CD4-positive, alpha-beta T cell (primary cell): ENCODE data around the gene CDKN3. TPM values are rescaled to one million over a fixed set of nuclear protein-coding genes. Genes with fewer than 3 reads are reported as not detected.

Experiments
- ATAC-seq: fragments of 200-7000 bp; cut with Tn5 transposase; one replicate; pipeline ENCODE4 v1.10.0; 2022; ENCODE audit warnings: mild to moderate bottlenecking; ENCODE audit not compliant: poor library complexity
- CTCF ChIA-PET: fragments of 350-600 bp; sonication (Branson Sonifier 250); formaldehyde crosslinking; loops from one replicate; lab custom pipeline; 2021; ENCODE audit warnings: antibody characterized with exemption, inconsistent platforms; lab: Charles Lee
- POLR2A ChIA-PET: fragments of 350-600 bp; sonication (Branson Sonifier 250); formaldehyde crosslinking; loops from one replicate; lab custom pipeline; 2021; ENCODE audit warnings: antibody characterized with exemption, inconsistent platforms; lab: Charles Lee
- DNase-seq, 14 experiments: peaks; one replicate each; pipeline ENCODE4 v3.0.0-alpha.2; 2013 to 2020; ENCODE audit warnings: mixed read lengths in 2 of 14
- H3K27ac ChIP-seq, 2 donors: one replicate each; pipeline versions ENCODE4 v1.5.1 to v1.7.0; 2013; ENCODE audit warnings: low read length in 2 of 2, low read depth in 1 of 2, mild to moderate bottlenecking in 1 of 2
- H3K27me3 ChIP-seq, 2 experiments: 1 replicate in 1 of 2; 2 replicates in 1 of 2; pipeline versions ENCODE4 v1.6.1 to v1.7.0; 2013; ENCODE audit warnings: low read length in 2 of 2, control low read depth in 1 of 2, mild to moderate bottlenecking in 1 of 2, moderate library complexity in 1 of 2; ENCODE audit not compliant: insufficient read depth in 2 of 2, control insufficient read depth in 1 of 2
- H3K36me3 ChIP-seq: one replicate; pipeline ENCODE4 v1.6.1; 2013; ENCODE audit warnings: low read length, control low read depth; ENCODE audit not compliant: insufficient read depth
- H3K4me1 ChIP-seq: one replicate; pipeline ENCODE4 v1.6.1; 2013; ENCODE audit warnings: low read length, control low read depth; ENCODE audit not compliant: insufficient read depth
- H3K4me3 ChIP-seq: one replicate; pipeline ENCODE4 v1.5.1; 2013; ENCODE audit warnings: mild to moderate bottlenecking, low read length, moderate library complexity
- H3K9me3 ChIP-seq, 2 experiments: 1 replicate in 1 of 2; 2 replicates in 1 of 2; pipeline versions ENCODE4 v1.6.1 to v1.7.0; 2013; ENCODE audit warnings: low read length in 2 of 2, mild to moderate bottlenecking in 2 of 2, control low read depth in 1 of 2, moderate library complexity in 1 of 2; ENCODE audit not compliant: control insufficient read depth in 1 of 2, insufficient read depth in 1 of 2
- H3K27ac Mint-ChIP-seq: one replicate; pipeline ENCODE4 v1.8.0; 2020; ENCODE audit warnings: mixed read lengths
- H3K27me3 Mint-ChIP-seq: one replicate; pipeline ENCODE4 v1.8.0; 2021; ENCODE audit warnings: mixed read lengths
- H3K36me3 Mint-ChIP-seq: one replicate; pipeline ENCODE4 v1.8.0; 2021; ENCODE audit warnings: low read depth, mixed read lengths
- H3K4me1 Mint-ChIP-seq: one replicate; pipeline ENCODE4 v1.8.0; 2021; ENCODE audit warnings: low read depth, mixed read lengths
- H3K4me3 Mint-ChIP-seq: one replicate; pipeline ENCODE4 v1.8.0; 2020; ENCODE audit warnings: mild to moderate bottlenecking, mixed read lengths
- H3K9me3 Mint-ChIP-seq: one replicate; pipeline ENCODE4 v1.8.0; 2020; ENCODE audit warnings: mixed read lengths
- CTCF ChIP-seq: fragments of 200-600 bp; IDR thresholded peaks from one replicate; pipeline ENCODE4 v1.8.0; 2022; ENCODE audit warnings: antibody characterized with exemption, mild to moderate bottlenecking
- intact Hi-C, 2 experiments: fragments of 100-400 bp; cut with DNase I in 1 of 2; cut with micrococcal nuclease in 1 of 2; formaldehyde crosslinking; loops; one replicate each; pipeline versions ENCODE4 v1.15.1 to v1.9.0; 2023 to 2025; cut with DNase I, micrococcal nuclease
- total RNA-seq, 174 experiments: library from RNA in 2 of 174; stranded (reverse) in 2 of 174; gene quantifications; one replicate each; pipeline ENCODE4 v1.2.3 and lab custom pipeline; 2021 to 2026

CDKN3 gene
- total RNA-seq, 2 experiments from 2014 or later: 0.61 to 1.4 TPM

- intact Hi-C loops: loop anchor here in 1 of 2 experiments (5.0 kb wide), 1 partner anchor 404 kb away; no protein-coding TSS in a partner anchor
- CTCF ChIA-PET: interaction anchor here (0.6 kb wide), 1 partner anchor 106 kb away, joined by 3 read pairs; no protein-coding TSS in a partner anchor
Measured at GRCh38 chr14:54368291-54368690, 28.5 kb upstream of the CDKN3 start.

GRCh38 chr14:54369343-54369742 lies 27.5 kb upstream of the CDKN3 start:
- intact Hi-C loops: loop anchor here in 1 of 2 experiments (5.0 kb wide), 1 partner anchor 403 kb away; no protein-coding TSS in a partner anchor
- ATAC-seq: no peak
- POLR2A ChIA-PET: no interaction called here

More at GRCh38 chr14:54368291-54368690, 28.5 kb upstream of the CDKN3 start:
- Mint-ChIP-seq H3K27ac (no peak overlapping the region), H3K4me1 (no peaks in the 10 kb centered on the region), H3K4me3 (no peak overlapping the region), H3K27me3 (peaks cover 21% of the 10 kb centered on the region), H3K9me3 (no peaks in the 10 kb centered on the region), H3K36me3 (no peaks in the 10 kb centered on the region)
- POLR2A ChIA-PET: no interaction called here
- no peaks in the 10 kb centered on the region for H3K36me3 ChIP-seq
- no peak overlapping the region for H3K4me3 ChIP-seq
- DNase-seq (no peak), ATAC-seq (no peak)
- TF ChIP-seq CTCF: no peak
- H3K4me1 ChIP-seq: no peaks in the 10 kb centered on the region
- H3K9me3 ChIP-seq: no peaks in the 10 kb centered on the region
- H3K27ac ChIP-seq: no peak overlapping the region
- H3K27me3 ChIP-seq: no peaks in the 10 kb centered on the region

DNA sequence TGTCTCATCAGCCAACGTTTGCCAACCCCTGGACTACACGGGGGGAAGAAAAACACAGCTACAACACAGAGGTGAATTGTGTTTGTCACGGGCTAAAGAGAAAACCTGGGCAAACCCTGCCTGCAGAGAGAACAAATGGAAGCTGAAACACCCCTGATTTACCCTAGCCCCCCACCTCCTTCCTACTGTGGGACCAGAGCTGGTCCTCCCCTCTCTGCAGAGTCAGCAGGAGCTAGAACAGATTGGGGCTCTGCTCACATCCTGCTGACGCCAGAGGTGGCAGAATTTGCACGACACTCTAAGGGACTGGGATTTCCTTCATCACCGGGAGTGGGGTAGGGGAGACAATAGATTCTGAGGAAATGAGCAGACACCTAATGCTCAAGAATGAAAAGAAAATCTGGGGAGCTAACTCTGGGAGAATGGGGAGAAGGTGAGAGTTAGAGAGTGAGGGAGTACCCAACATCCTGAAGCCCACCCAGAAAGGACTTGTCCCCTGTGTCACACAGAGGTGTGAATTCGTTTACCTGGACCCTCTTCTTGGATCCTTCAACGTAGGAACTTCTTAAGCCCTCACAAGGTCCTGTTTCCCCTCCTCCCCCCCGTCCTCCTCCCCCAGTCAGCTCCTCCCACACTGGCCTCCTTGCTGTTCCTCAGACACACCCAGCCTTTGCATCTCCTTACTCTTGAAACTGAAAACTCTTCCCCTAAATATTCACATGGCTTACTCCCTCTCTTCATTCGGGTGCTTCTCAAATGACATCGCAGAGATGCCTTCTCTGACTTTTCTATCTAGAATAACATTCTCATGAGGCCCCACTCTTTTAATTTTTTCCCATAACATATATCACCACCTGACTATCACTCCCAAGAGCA lies 26.2 kb upstream of the CDKN3 start:
- no peak for ATAC-seq
- H3K36me3 ChIP-seq: no peaks in the 10 kb centered on the region

More at GRCh38 chr14:54369343-54369742, 27.5 kb upstream of the CDKN3 start:
- no peak overlapping the region for H3K4me3 ChIP-seq
- H3K9me3 ChIP-seq: no peaks in the 10 kb centered on the region
- H3K27ac ChIP-seq: no peak overlapping the region
- H3K4me1 ChIP-seq: no peaks in the 10 kb centered on the region
- no peaks in the 10 kb centered on the region for H3K27me3 ChIP-seq
- Mint-ChIP-seq H3K9me3 (no peaks in the 10 kb centered on the region), H3K27ac (no peak overlapping the region), H3K27me3 (peaks cover 15% of the 10 kb centered on the region), H3K4me3 (no peak overlapping the region), H3K4me1 (no peaks in the 10 kb centered on the region), H3K36me3 (no peaks in the 10 kb centered on the region)
- TF ChIP-seq CTCF: no peak
- no peaks in the 10 kb centered on the region for H3K36me3 ChIP-seq
- no peak for DNase-seq
- CTCF ChIA-PET: no interaction called here

More for the DNA sequence above, 26.2 kb upstream of the CDKN3 start:
- ChIA-PET CTCF (no interaction called here), POLR2A (interaction anchor here (0.6 kb wide), 1 partner anchor 71 kb away, joined by 3 read pairs; no protein-coding TSS in a partner anchor)
- Histone ChIP-seq H3K27ac (no peak overlapping the region), H3K9me3 (no peaks in the 10 kb centered on the region), H3K4me1 (no peaks in the 10 kb centered on the region), H3K27me3 (no peaks in the 10 kb centered on the region), H3K4me3 (no peak overlapping the region)
- Mint-ChIP-seq H3K36me3 (no peaks in the 10 kb centered on the region), H3K27ac (no peak overlapping the region), H3K9me3 (no peaks in the 10 kb centered on the region), H3K4me3 (no peak overlapping the region), H3K27me3 (peaks cover 15% of the 10 kb centered on the region), H3K4me1 (no peaks in the 10 kb centered on the region)
- TF ChIP-seq CTCF: no peak
- DNase-seq: no peak
- intact Hi-C loops: no loop called here
